Stimulated activated naive CD8-positive, alpha-beta T cell treated with anti-CD3 and anti-CD28 coated beads, Interleukin-15, amount 100 ng/mL, for 72 hours (primary cell): Measurements from ENCODE around the gene TDP1.

Source experiments
- ATAC-seq: fragments of 150-1000 bp; cut with Tn5 transposase; 2 replicates; pipeline ENCODE4 v1.10.0; 2021; ENCODE audit warnings: mild to moderate bottlenecking, moderate library complexity
- DNase-seq, 2 donors: peaks; one replicate each; pipeline ENCODE4 v3.0.0; 2021 to 2022
- H3K27ac Mint-ChIP-seq, 2 donors: one replicate each; pipeline ENCODE4 v1.8.0; 2022; ENCODE audit warnings: mild to moderate bottlenecking in 2 of 2, mixed read lengths in 2 of 2, moderate library complexity in 2 of 2
- H3K27me3 Mint-ChIP-seq: one replicate; pipeline ENCODE4 v1.8.0; 2022; ENCODE audit warnings: mixed read lengths
- H3K4me1 Mint-ChIP-seq: one replicate; pipeline ENCODE4 v1.8.0; 2022; ENCODE audit warnings: mild to moderate bottlenecking, mixed read lengths
- H3K4me3 Mint-ChIP-seq, 2 donors: one replicate each; pipeline ENCODE4 v1.8.0; 2022; ENCODE audit warnings: mild to moderate bottlenecking in 2 of 2, mixed read lengths in 2 of 2, moderate library complexity in 1 of 2
- H3K9me3 Mint-ChIP-seq, 2 donors: one replicate each; pipeline ENCODE4 v1.8.0; 2022; ENCODE audit warnings: mixed read lengths in 2 of 2

TDP1 gene

DNA sequence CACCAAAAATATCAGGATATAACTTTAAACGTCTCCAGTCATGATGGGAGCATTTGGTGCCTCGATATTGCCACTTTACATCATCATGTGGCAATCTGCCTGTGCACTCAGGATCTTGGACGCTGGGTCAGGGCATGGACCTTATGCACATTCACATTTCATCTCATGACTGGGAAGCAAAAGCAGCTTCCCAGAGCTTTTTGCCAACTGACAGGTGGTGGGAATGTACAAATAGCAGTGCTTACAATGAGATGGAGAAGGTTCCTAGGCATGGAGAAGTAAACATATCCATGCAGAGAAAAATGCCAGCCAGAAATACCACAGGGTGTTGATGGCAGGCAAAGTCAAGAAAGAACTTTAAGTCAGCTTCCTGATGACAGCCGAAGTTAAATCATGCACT, 31.5 kb upstream of the TDP1 start:
- no peaks in the 10 kb centered on the region for H3K4me1 Mint-ChIP-seq
- H3K9me3 Mint-ChIP-seq = no peaks in the 10 kb centered on the region
- H3K27me3 Mint-ChIP-seq = no peaks in the 10 kb centered on the region
- no peak overlapping the region for H3K4me3 Mint-ChIP-seq
- DNase-seq (no peak), ATAC-seq (no peak)
- no peak overlapping the region for H3K27ac Mint-ChIP-seq

DNA sequence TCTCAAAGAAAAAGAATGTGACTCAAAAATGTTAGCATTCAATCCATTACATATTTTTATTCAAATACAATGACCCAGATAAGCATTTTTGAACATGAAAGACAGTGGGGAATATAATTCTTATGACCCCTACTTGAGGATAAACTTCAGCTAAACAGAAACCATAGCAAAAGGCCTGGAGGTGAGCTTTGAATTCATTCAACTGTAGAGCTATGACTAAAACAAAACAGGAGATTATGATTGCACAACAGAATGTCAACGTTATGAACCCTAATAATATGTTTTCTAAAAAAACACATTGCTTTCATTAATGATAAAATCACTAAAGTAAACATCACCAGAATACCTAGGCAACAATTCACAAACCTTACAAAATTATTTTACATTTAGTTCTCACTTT, 29.0 kb upstream of the TDP1 start:
- no peaks in the 10 kb centered on the region for H3K27me3 Mint-ChIP-seq
- no peak overlapping the region for H3K4me3 Mint-ChIP-seq
- no peaks in the 10 kb centered on the region for H3K9me3 Mint-ChIP-seq
- H3K27ac Mint-ChIP-seq = no peak overlapping the region
- DNase-seq = no peak
- ATAC-seq = no peak
- H3K4me1 Mint-ChIP-seq = no peaks in the 10 kb centered on the region

DNA sequence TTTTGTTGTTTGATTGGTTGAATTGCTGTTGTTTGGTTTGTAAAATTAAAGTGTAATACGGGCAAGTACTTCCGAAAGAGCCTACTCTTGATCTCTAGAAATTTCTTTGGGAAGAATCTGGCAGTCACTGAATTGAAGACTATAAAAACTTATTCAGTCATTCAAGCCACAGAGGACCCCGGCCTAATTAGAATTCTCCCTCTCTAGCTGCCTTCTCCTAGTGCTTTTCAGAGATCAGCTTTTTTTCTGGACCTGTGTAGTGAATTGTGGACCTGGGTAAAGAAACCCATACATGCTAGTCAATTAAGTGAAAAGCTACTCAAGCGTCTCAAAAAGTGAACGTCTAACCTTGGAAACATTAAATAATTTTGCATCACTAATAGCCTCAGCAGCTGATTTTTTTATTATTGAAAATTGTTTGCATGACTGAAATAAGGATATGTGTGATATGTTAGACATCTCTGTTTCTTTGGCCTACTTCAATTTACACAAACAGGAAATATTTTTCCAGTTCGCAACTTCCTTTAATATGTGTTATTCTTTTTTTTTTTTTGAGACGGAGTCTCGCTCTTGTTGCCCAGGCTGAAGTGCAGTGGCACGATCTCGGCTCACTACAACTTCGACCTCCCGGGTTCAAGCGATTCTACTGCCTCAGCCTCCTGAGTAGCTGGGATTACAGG, 28.4 kb upstream of the TDP1 start:
- ATAC-seq (no peak), DNase-seq (no peak)
- Mint-ChIP-seq H3K27ac (no peak overlapping the region), H3K4me1 (no peaks in the 10 kb centered on the region), H3K9me3 (no peaks in the 10 kb centered on the region), H3K27me3 (no peaks in the 10 kb centered on the region), H3K4me3 (no peak overlapping the region)

DNA sequence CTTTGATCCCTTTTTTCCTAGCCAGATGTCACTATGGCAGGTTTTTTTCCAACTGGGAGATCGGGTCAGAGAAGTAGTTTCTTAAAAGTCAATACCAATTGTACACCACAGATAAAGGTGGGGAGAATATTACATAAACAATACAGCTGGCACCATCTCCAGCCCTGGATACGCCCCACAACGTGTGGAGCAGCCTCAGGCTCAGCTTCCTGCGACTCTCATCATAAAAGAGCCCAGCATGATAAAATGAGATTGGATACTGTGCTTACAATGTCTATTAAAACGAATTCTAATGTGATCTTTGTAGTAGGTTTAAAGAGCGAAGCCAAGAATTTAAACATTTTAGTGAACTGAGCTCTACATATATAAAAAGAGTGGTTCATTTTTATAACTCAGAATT, 22.7 kb upstream of the TDP1 start:
- ATAC-seq (no peak), DNase-seq (no peak)
- no peak overlapping the region for H3K4me3 Mint-ChIP-seq
- H3K4me1 Mint-ChIP-seq = no peaks in the 10 kb centered on the region
- H3K27ac Mint-ChIP-seq = no peak overlapping the region
- no peaks in the 10 kb centered on the region for H3K9me3 Mint-ChIP-seq
- H3K27me3 Mint-ChIP-seq = no peaks in the 10 kb centered on the region

DNA sequence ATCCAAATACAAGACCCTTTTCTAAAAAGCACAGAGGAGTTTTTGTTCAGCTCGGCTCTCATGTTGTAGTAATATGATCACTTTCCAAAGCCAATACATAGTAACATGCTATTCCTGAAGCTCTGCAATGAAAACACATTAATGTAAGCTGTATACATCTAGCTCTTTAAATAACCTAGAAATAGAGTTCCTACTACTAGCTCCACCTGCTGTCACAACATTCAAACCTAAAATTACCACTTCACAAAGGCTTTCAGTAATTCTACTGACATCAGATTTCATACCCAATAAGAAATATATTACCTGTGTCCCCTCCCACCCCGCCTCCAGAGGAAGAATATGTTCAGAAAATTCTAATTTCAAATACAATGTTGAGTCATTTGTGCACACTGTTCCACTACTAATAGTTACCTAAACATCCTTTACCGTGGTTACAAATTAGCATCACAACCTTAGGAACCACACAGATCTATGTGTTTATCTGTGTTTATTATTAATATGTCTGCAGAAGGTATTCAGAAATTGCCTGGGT, 19.0 kb upstream of the TDP1 start:
- H3K4me3 Mint-ChIP-seq = no peak overlapping the region
- H3K27me3 Mint-ChIP-seq = no peaks in the 10 kb centered on the region
- H3K9me3 Mint-ChIP-seq = no peaks in the 10 kb centered on the region
- no peak for DNase-seq
- H3K27ac Mint-ChIP-seq = no peak overlapping the region
- H3K4me1 Mint-ChIP-seq = peaks cover 1% of the 10 kb centered on the region
- ATAC-seq = no peak

DNA sequence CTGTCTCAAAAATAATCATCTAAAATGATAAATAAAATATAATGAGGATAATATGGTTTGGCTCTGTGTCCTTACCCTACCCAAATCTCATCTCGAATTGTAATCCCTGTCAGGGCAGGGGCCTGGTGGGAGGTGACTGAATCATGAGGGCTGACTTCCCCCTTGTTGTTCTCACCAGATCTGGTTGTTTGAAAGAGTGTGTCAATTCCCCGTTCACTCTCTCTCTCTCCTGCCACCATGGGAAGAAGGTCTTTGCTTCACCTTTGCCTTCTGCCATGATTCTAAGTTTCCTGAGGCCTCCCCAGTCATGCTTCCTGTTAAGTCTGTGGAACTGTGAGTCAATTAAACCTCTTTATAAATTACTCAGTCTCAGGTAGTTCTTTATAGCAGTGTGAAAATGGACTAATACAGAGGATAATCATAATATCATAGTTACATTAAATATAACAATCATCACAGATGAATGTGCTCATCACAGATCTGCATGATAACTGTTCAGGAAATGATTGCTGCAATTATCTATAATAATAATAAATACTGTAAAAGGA, 13.8 kb upstream of the TDP1 start:
- Mint-ChIP-seq H3K4me1 (peaks cover 12% of the 10 kb centered on the region), H3K9me3 (no peaks in the 10 kb centered on the region), H3K27ac (no peak overlapping the region), H3K4me3 (no peak overlapping the region), H3K27me3 (no peaks in the 10 kb centered on the region)
- no peak for DNase-seq
- no peak for ATAC-seq

DNA sequence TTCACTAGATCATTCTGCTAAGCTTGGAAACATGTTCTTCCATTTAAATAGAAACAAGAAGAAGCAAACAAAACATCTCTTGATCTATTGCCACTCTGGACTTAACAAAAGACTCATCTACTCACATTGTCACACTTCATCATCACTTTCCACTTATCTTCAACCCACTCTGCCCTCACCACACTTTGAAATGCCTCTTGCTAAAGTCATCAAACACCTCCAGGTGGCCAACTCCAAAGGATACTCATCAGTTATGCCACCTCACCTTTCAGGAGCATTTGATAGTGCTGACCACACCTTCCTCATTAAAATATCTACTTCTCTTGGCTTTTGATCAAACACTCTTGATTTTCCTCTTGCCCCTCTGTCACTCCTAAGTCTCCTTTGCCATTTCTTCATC, 8.4 kb upstream of the TDP1 start:
- Mint-ChIP-seq H3K4me3 (no peak overlapping the region), H3K9me3 (no peaks in the 10 kb centered on the region), H3K4me1 (peaks cover 5% of the 10 kb centered on the region), H3K27ac (no peak overlapping the region), H3K27me3 (no peaks in the 10 kb centered on the region)
- ATAC-seq (no peak), DNase-seq (no peak)

DNA sequence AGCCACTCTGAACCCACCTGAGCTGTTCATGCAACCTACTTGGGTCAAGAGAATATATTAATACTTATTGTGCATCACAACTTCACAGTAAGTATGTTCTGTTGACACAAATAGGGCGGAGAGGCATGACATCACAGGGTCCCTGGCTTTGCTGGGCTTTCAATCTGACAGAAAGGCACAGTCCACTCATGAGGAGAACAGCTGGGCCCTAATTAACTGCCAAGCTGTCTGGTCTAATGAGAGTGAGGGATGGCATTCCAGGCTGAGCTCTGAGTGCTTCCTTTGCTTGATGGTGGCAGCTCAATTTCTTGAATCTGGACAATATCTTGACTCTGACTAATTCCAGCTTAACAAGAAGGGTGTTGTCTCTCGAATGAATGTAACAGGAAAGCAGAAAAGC, 3.2 kb upstream of the TDP1 start:
- Mint-ChIP-seq H3K27ac (no peak overlapping the region), H3K4me1 (peaks cover 25% of the 10 kb centered on the region), H3K9me3 (peaks cover 0 to under 1% of the 10 kb centered on the region in 2 donors), H3K4me3 (no peak overlapping the region), H3K27me3 (no peaks in the 10 kb centered on the region)
- no peak for DNase-seq
- ATAC-seq = no peak

DNA sequence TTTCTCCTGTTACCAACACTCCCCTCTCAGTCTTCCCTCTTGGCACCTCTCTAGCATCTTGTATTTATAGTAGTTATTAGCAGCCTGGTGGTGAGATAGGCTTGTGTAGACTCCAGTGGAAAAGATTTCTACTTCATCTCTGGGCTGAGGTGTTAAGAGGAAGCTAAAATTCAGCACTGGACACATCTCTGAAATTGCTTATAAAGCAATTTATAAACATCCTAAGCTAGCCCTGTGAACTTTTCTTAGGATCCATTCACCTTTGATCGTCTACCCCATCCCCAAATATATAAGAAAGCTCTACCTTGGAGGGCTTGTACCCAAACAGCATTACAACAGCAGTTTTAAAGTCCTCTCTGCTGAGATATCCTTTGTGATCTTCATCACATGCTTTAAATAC, 2.1 kb upstream of the TDP1 start:
- H3K4me3 Mint-ChIP-seq = peak overlapping the region; percentile 95 to 98
- H3K27me3 Mint-ChIP-seq = no peaks in the 10 kb centered on the region
- H3K9me3 Mint-ChIP-seq = peaks cover 0 to 7% of the 10 kb centered on the region in 2 donors
- H3K27ac Mint-ChIP-seq = no peak overlapping the region
- peaks cover 35% of the 10 kb centered on the region for H3K4me1 Mint-ChIP-seq
- no peak for DNase-seq
- ATAC-seq = no peak

DNA sequence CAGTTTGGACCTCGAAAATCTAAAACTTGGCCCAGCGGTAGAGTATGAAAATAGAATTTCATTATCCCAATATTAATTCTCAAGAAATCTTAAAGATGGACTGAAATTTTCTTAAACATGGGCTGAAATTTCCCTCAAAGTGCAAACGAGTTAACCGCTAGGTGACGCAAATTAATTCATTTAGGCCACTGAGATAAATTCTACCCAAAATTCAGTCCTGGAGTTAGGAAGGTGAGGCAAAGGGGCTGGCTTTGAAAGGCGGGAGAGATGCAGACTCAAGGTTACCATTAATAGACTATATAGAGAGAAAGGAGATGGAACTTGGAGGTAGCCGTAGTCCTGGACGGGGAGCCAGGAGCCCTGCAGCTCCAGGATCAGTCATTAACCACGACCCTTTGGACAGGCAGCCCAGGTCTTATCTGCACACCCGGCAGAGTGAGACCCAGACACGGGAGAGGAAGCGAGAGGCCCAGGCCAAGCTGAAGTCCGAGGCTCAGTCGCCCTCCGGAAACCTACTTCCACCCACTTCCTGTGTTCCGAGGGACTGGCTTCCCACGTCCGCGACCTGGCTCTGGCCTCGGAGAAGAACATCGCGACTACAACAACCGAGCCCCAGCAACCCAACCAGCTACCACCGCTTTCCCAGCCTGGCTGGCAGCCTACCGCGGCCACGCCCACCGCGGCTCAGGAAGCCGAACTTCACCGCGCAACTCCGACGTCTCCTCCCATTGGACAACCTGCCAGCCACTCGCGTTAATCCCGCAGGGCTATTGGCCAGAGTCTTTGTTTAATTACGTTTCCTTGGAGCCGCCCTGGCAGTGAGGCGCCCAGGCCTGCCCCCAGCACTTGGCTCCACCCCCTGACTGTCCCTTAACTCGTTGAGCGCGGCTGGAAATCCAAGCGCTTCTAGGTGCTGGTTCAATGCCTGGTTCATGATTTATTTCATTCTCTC, 1.4 kb upstream of the TDP1 start, which contains the start of gene EFCAB11:
TSS of gene EFCAB11 (minus strand) at position 661 of the 952 bp plus-strand sequence. CDS start at position 591, 70 bp downstream.
- H3K9me3 Mint-ChIP-seq = peaks cover 0 to 7% of the 10 kb centered on the region in 2 donors
- H3K27ac Mint-ChIP-seq = peak within 1 kb of the TSS; percentile 90 to 97
- no peaks in the 10 kb centered on the region for H3K27me3 Mint-ChIP-seq
- DNase-seq = peak; percentile 92 to 97
- ATAC-seq = peak; percentile 80
- H3K4me3 Mint-ChIP-seq = peak within 1 kb of the TSS; percentile 95 to 98
- peaks cover 43% of the 10 kb centered on the region for H3K4me1 Mint-ChIP-seq

DNA sequence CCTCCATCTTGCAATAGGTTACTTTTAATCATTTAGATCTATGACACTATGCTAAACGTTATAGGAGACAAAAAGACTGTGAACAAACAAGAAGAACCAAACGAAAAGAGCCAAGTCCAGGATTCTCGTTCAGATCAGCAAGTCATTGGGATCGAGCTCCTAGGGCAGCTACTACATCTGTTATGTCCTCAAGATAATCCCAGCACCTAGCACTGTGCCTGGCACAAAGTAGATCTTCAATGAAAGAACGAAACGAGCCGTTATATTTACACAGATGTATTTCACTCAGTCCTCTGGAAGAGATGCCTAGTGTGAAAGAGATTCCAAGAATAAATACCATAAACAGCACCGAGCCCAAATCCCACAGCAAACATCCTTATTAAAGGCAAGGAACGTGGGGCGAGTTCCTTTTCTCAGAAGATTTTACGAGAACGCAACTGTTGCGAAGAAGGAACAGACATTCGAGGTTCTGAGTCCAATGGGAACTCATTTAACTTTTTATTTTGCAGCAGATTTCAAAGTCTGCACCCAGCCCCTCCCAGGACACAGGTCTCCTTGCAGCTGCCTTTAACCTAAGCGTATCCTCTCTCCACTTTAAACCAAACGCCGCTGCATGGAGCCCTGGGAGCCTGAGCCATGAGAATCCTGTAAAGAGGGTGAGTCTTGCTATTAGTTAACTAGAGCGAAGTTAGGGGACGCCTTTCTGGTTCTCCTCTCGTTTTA, 544 bp upstream of the TDP1 start:
- H3K9me3 Mint-ChIP-seq = peaks cover 0 to 7% of the 10 kb centered on the region in 2 donors
- H3K27me3 Mint-ChIP-seq = no peaks in the 10 kb centered on the region
- H3K4me1 Mint-ChIP-seq = peaks cover 48% of the 10 kb centered on the region
- H3K27ac Mint-ChIP-seq = peak overlapping the region; percentile 90 to 97
- ATAC-seq = peak; percentile 14
- DNase-seq = no peak
- peak overlapping the region; percentile 95 to 98 for H3K4me3 Mint-ChIP-seq

DNA sequence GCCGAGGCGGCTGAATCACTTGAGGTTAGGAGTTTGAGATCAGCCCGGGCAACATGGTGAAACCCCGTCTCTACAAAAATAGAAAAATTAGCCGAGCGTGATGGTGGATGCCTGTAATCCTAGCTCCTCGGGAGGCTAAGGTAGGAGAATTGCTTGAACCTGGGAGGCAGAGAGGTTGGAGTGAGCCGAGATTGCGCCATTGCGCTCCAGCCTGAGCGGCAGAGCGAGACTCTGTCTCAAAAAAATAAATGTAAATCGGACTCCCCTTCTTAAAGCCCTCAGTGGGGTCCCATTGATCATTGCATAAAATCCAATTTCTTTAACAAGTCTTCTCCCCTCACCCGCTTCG, 908 bp downstream of the TDP1 start:
- Mint-ChIP-seq H3K4me3 (peak overlapping the region; percentile 95 to 98), H3K9me3 (peaks cover 0 to 7% of the 10 kb centered on the region in 2 donors), H3K27ac (peak overlapping the region; percentile 97 to 98), H3K4me1 (peaks cover 62% of the 10 kb centered on the region), H3K27me3 (no peaks in the 10 kb centered on the region)
- ATAC-seq (no peak), DNase-seq (no peak)

DNA sequence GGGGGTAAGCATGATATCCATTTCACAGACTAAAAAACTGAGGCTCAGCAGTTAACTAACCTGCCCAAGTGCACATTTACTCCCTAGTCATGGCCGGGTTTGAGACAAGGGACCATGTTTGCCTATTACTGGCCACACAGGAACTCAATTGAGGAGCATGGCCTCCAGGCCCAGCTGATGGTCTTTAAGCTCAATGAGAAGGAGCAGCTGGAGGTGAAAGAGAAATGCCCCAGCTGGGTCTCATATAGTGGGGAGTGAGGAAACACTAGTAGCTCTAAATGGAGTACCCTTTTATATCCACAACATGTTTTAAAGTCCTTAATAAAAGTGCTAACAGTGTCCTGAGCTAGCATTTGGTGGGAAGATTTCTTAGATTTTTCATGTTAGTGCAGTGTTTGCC, 1.6 kb downstream of the TDP1 start:
- Mint-ChIP-seq H3K27ac (peak overlapping the region; percentile 97 to 98), H3K9me3 (peaks cover 0 to 7% of the 10 kb centered on the region in 2 donors), H3K4me3 (peak overlapping the region; percentile 95 to 98), H3K4me1 (peaks cover 67% of the 10 kb centered on the region), H3K27me3 (no peaks in the 10 kb centered on the region)
- ATAC-seq (no peak), DNase-seq (no peak)

DNA sequence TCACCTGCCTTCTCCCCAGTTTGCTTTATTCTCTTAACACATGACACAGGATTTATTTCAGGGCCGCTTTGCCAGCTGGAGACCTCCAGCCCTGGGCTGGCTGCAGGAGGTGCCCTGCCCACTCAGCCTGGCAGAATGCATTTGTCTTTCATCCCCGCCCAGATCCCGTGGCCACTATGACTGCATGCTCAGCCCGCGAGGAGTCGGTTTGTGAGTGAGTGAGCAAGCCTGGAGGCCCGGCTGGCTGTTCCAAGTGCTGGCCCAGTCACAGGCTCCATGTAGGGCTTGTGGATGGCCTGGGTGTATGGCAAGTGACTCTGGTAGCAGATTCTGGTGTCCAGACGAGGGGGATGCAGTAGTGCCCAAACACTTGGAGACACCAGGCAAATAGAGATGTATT, 2.1 kb downstream of the TDP1 start:
- peaks cover 0 to 7% of the 10 kb centered on the region in 2 donors for H3K9me3 Mint-ChIP-seq
- peak overlapping the region; percentile 95 to 98 for H3K4me3 Mint-ChIP-seq
- DNase-seq (no peak), ATAC-seq (no peak)
- peaks cover 72% of the 10 kb centered on the region for H3K4me1 Mint-ChIP-seq
- H3K27me3 Mint-ChIP-seq = no peaks in the 10 kb centered on the region
- no peak overlapping the region for H3K27ac Mint-ChIP-seq

DNA sequence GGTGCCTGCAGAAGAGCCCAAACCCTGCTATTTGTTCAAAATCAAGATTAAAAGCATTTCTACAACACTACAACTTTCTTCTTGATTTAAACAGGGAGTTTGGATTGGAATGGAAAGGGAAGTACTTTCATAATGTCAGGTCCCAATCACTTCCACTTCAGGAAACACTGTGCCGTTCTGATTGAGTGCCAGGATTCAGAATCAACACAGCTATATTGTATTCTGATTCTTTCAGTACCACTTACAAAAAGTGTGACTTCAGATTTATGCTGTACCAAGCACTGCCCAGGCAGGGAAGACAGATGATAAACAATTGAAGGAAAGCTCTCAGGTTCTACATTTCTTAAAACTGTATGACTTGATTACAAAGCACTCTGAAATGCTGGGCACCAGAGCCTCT, 3.2 kb downstream of the TDP1 start:
- no peaks in the 10 kb centered on the region for H3K27me3 Mint-ChIP-seq
- DNase-seq (no peak), ATAC-seq (no peak)
- no peak overlapping the region for H3K27ac Mint-ChIP-seq
- no peak overlapping the region for H3K4me3 Mint-ChIP-seq
- H3K9me3 Mint-ChIP-seq = peaks cover 0 to 7% of the 10 kb centered on the region in 2 donors
- peaks cover 77% of the 10 kb centered on the region for H3K4me1 Mint-ChIP-seq
